ENCODE measurements around the gene CYBC1. TPM values are rescaled to one million over a fixed set of nuclear protein-coding genes. Genes with fewer than 3 reads are reported as not detected.

CYBC1 gene
- polyA plus RNA-seq, 1 donor from 2014 or later: 66.6 TPM

- no peaks in the 10 kb centered on the region for H3K79me2 ChIP-seq (replicated peaks; ENCODE audit: insufficient read depth, low read length)
- TF ChIP-seq RAD21 (conservative IDR thresholded peaks at IDR 0.05) (no peak), EZH2 (IDR thresholded peaks at IDR 0.05; ENCODE audit: borderline replicate concordance, insufficient read depth, low read length, poor library complexity, severe bottlenecking) (no peak), SMC3 (conservative IDR thresholded peaks at IDR 0.05; ENCODE audit: poor library complexity) (no peak), MXI1 (conservative IDR thresholded peaks at IDR 0.05; ENCODE audit: poor library complexity, severe bottlenecking) (no peak), POLR2AphosphoS5 (IDR thresholded peaks at IDR 0.05) (no peak), TAF1 (IDR thresholded peaks at IDR 0.05; ENCODE audit: low read depth) (no peak), EP300 (conservative IDR thresholded peaks at IDR 0.05; ENCODE audit: poor library complexity, severe bottlenecking) (no peak)
- TF ChIP-seq, protein P1, sequence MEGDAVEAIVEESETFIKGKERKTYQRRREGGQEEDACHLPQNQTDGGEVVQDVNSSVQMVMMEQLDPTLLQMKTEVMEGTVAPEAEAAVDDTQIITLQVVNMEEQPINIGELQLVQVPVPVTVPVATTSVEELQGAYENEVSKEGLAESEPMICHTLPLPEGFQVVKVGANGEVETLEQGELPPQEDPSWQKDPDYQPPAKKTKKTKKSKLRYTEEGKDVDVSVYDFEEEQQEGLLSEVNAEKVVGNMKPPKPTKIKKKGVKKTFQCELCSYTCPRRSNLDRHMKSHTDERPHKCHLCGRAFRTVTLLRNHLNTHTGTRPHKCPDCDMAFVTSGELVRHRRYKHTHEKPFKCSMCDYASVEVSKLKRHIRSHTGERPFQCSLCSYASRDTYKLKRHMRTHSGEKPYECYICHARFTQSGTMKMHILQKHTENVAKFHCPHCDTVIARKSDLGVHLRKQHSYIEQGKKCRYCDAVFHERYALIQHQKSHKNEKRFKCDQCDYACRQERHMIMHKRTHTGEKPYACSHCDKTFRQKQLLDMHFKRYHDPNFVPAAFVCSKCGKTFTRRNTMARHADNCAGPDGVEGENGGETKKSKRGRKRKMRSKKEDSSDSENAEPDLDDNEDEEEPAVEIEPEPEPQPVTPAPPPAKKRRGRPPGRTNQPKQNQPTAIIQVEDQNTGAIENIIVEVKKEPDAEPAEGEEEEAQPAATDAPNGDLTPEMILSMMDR (IDR thresholded peaks at IDR 0.05; ENCODE audit: poor library complexity, severe bottlenecking): no peak
- TF ChIP-seq, protein P2, sequence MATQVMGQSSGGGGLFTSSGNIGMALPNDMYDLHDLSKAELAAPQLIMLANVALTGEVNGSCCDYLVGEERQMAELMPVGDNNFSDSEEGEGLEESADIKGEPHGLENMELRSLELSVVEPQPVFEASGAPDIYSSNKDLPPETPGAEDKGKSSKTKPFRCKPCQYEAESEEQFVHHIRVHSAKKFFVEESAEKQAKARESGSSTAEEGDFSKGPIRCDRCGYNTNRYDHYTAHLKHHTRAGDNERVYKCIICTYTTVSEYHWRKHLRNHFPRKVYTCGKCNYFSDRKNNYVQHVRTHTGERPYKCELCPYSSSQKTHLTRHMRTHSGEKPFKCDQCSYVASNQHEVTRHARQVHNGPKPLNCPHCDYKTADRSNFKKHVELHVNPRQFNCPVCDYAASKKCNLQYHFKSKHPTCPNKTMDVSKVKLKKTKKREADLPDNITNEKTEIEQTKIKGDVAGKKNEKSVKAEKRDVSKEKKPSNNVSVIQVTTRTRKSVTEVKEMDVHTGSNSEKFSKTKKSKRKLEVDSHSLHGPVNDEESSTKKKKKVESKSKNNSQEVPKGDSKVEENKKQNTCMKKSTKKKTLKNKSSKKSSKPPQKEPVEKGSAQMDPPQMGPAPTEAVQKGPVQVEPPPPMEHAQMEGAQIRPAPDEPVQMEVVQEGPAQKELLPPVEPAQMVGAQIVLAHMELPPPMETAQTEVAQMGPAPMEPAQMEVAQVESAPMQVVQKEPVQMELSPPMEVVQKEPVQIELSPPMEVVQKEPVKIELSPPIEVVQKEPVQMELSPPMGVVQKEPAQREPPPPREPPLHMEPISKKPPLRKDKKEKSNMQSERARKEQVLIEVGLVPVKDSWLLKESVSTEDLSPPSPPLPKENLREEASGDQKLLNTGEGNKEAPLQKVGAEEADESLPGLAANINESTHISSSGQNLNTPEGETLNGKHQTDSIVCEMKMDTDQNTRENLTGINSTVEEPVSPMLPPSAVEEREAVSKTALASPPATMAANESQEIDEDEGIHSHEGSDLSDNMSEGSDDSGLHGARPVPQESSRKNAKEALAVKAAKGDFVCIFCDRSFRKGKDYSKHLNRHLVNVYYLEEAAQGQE (IDR thresholded peaks at IDR 0.05; ENCODE audit: borderline replicate concordance): no peak
- H3K9me3 ChIP-seq (ENCODE audit: low read length): no peaks in the 10 kb centered on the region
- H3F3A ChIP-seq (ENCODE audit: insufficient read depth, low read length, poor library complexity, severe bottlenecking): no peaks in the 10 kb centered on the region
- H3K4me2 ChIP-seq (ENCODE audit: low read length): no peak overlapping the region
- no peaks in the 10 kb centered on the region for H3K9me2 ChIP-seq (ENCODE audit: insufficient read depth, low read length)
- H2AFZ ChIP-seq (ENCODE audit: low read depth, low read length): no peak overlapping the region
- no peaks in the 10 kb centered on the region for H4K20me1 ChIP-seq (ENCODE audit: insufficient read depth)
- H3K27ac ChIP-seq (ENCODE audit: low read length): no peak overlapping the region
- H3K27me3 ChIP-seq (ENCODE audit: insufficient read depth, low read depth, low read length): no peaks in the 10 kb centered on the region
- H3K4me3 ChIP-seq (ENCODE audit: low read length): no peak overlapping the region
- no peak overlapping the region for H3K9ac ChIP-seq (ENCODE audit: low read length)
- no peaks in the 10 kb centered on the region for H3K36me3 ChIP-seq (ENCODE audit: insufficient read depth, low read length)
Observed at GRCh38 chr17:82411396-82412053, 39.0 kb downstream of the CYBC1 start.

GRCh38 chr17:82410014-82410716 lies 40.4 kb downstream of the CYBC1 start:
- no peak overlapping the region for H3K9ac ChIP-seq (ENCODE audit: low read length)
- H3K27ac ChIP-seq (ENCODE audit: low read length): no peak overlapping the region
- H4K20me1 ChIP-seq (ENCODE audit: insufficient read depth): no peaks in the 10 kb centered on the region
- H3K36me3 ChIP-seq (ENCODE audit: insufficient read depth, low read length): no peaks in the 10 kb centered on the region
- no peaks in the 10 kb centered on the region for H3K9me2 ChIP-seq (ENCODE audit: insufficient read depth, low read length)
- H3K4me2 ChIP-seq (ENCODE audit: low read length): no peak overlapping the region
- H2AFZ ChIP-seq (ENCODE audit: low read depth, low read length): no peak overlapping the region
- H3K79me2 ChIP-seq (replicated peaks; ENCODE audit: insufficient read depth, low read length): no peaks in the 10 kb centered on the region
- no peaks in the 10 kb centered on the region for H3K9me3 ChIP-seq (ENCODE audit: low read length)
- H3F3A ChIP-seq (ENCODE audit: insufficient read depth, low read length, poor library complexity, severe bottlenecking): no peaks in the 10 kb centered on the region
- H3K4me3 ChIP-seq (ENCODE audit: low read length): no peak overlapping the region
- no peaks in the 10 kb centered on the region for H3K27me3 ChIP-seq (ENCODE audit: insufficient read depth, low read depth, low read length)
- TF ChIP-seq EP300 (conservative IDR thresholded peaks at IDR 0.05; ENCODE audit: poor library complexity, severe bottlenecking) (no peak), TAF1 (IDR thresholded peaks at IDR 0.05; ENCODE audit: low read depth) (no peak), POLR2AphosphoS5 (IDR thresholded peaks at IDR 0.05) (no peak)
- TF ChIP-seq, protein P1 (IDR thresholded peaks at IDR 0.05; ENCODE audit: poor library complexity, severe bottlenecking): no peak

Measured in neural cell (in vitro differentiated cells).